ENCODE measurements around the gene RFK. TPM values are rescaled to one million over a fixed set of nuclear protein-coding genes. Genes with fewer than 3 reads are reported as not detected.

Gene RFK
- total and polyA plus RNA-seq, 9 of the 15 experiments (the other 6 are each of a cell fraction or from before 2014, with no cell fraction given): 3.8 to 51.1 (median 14.8) TPM

- WGBS (ENCODE audit: insufficient coverage, low coverage, missing lambda C conversion rate): 14% methylated on average over 2 of the region's 2 CpGs
- TF ChIP-seq BRF2 (IDR thresholded peaks at IDR 0.05; ENCODE audit: borderline replicate concordance, insufficient read depth, insufficient read length) (no peak), SLC30A9 (CRISPR knock-in tag; IDR thresholded peaks at IDR 0.05) (no peak), RBM34 (IDR thresholded peaks at IDR 0.05; ENCODE audit: borderline replicate concordance, insufficient read depth, low read length) (no peak)
- no peak overlapping the region for H3K9ac ChIP-seq (ENCODE audit: insufficient read depth in 1 of 2, low read depth in 2 of 2, low read length in 2 of 2)
- H3K4me3 ChIP-seq: no peak overlapping the region
- intact Hi-C loops (cut with micrococcal nuclease) (no loop called here), in situ Hi-C loops (cut with MboI) (no loop called here)
- H3K4me2 ChIP-seq (ENCODE audit: insufficient read depth, low read length): no peak overlapping the region
- ChIA-PET CTCF (ENCODE audit: low intra/inter-chr PET ratio) (no interaction called here), POLR2A (interaction anchor here (0.6 kb wide), 1 partner anchor 1147 kb away, joined by 3 read pairs; no protein-coding TSS in a partner anchor)
- FAIRE-seq: no peak
- H3K9me3 ChIP-seq (replicated peaks; ENCODE audit: control insufficient read depth, insufficient read depth, low read depth, low read length): no peaks in the 10 kb centered on the region
- ATAC-seq: no peak
- no peaks in the 10 kb centered on the region for H3K9me1 ChIP-seq (ENCODE audit: control insufficient read depth, insufficient read depth, low read length)
- no peaks in the 10 kb centered on the region for H3K27me3 ChIP-seq (ENCODE audit: control insufficient read depth in 2 of 2, insufficient read depth in 2 of 2, low read length in 2 of 2)
- no TSS peak for BruUV-seq (replicated peaks)
- H3K36me3 ChIP-seq (ENCODE audit: control insufficient read depth, insufficient read depth, low read length): no peaks in the 10 kb centered on the region
- no peak for DNase-seq (ENCODE audit: extremely low read depth in 1 of 4, low spot score in 3 of 4)
- no peak overlapping the region for H2AFZ ChIP-seq (ENCODE audit: low read depth, low read length)
- no peaks in the 10 kb centered on the region for H4K20me1 ChIP-seq (replicated peaks; ENCODE audit: control insufficient read depth, insufficient read depth, low read length)
- H3K79me2 ChIP-seq (ENCODE audit: control insufficient read depth, insufficient read depth, low read length): no peaks in the 10 kb centered on the region
- no peak overlapping the region for H3K27ac ChIP-seq (ENCODE audit: extremely low read depth, low read depth, low read length)
- H3K4me1 ChIP-seq (replicated peaks in 1 of 2; ENCODE audit: control insufficient read depth in 2 of 2, insufficient read depth in 2 of 2, low read length in 2 of 2): no peaks in the 10 kb centered on the region
Measured at GRCh38 chr9:76423216-76424177, 29.3 kb upstream of the RFK start.
